Smooth muscle cell of the brain vasculature (primary cell): ENCODE data around the gene ZNF668.

ENCODE experiments used
- DNase-seq: peaks from one replicate; pipeline ENCODE4 v3.0.0-alpha.2; 2012; ENCODE audit warnings: low read depth, low spot score

Gene ZNF668

DNA sequence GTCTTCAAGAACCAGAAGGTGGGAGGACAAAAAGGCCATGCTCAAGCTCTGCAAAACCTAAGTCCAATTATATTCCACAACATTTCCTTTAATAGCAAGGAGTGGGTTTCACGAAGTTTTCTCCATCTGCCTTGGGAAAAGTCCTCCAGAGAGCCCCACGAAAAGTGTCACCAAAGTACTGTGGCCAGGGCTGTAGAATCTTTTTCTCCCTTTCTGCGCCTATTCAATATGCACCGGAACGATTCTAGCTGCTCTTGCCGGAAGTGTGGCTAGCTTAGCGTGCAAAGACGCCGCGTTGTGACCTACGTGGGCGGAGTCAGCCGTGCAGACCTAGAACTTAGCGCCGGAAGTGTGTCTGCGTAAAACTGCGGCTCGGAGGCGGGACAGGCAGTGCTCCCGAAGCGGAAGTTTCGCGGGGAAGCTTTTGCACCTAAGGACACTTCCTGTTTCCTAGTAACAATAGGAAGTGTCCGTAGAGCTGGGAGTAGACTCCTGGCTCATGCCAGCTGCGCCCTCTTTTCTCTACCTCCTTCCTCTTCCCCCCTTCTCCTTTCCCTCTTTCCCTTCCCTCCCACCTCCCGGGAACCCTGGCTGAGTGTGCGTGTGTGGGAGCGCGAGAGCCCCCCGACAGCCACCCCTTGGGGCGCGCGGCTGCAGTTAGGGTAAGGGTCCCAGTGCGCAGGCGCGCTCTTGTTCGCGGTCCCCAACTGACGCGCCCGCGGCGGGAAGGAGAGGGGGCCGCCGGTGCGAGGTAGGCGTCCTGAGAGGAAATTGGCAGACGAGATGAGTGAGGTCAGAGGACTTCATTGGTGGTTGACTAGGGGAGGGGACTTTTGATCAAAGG is at the start of gene ZNF668, which contains the start of gene ZNF646:
Gene ZNF668, minus strand, starts transcription at position 271 of the 844 bp plus-strand sequence. CDS start 9,781 bp downstream, outside the sequence.
Gene ZNF646, plus strand, starts transcription at position 453 of the 844 bp plus-strand sequence. CDS start 1,903 bp downstream, outside the sequence.
- DNase-seq: peak; percentile 98

DNA sequence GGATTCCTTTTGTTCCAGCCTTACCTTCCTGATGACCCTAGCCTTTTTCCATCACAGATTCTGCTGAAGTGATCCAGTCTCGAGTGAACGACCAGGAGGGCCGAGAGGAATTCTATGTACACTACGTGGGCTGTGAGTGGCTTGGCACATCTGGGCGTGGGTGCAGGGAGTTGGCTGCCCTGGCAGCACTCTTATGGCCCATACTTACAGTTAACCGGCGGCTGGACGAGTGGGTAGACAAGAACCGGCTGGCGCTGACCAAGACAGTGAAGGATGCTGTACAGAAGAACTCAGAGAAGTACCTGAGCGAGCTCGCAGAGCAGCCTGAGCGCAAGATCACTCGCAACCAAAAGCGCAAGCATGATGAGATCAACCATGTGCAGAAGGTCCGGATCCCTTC is 46.1 kb upstream of the ZNF668 start:
- DNase-seq: no peak

DNA sequence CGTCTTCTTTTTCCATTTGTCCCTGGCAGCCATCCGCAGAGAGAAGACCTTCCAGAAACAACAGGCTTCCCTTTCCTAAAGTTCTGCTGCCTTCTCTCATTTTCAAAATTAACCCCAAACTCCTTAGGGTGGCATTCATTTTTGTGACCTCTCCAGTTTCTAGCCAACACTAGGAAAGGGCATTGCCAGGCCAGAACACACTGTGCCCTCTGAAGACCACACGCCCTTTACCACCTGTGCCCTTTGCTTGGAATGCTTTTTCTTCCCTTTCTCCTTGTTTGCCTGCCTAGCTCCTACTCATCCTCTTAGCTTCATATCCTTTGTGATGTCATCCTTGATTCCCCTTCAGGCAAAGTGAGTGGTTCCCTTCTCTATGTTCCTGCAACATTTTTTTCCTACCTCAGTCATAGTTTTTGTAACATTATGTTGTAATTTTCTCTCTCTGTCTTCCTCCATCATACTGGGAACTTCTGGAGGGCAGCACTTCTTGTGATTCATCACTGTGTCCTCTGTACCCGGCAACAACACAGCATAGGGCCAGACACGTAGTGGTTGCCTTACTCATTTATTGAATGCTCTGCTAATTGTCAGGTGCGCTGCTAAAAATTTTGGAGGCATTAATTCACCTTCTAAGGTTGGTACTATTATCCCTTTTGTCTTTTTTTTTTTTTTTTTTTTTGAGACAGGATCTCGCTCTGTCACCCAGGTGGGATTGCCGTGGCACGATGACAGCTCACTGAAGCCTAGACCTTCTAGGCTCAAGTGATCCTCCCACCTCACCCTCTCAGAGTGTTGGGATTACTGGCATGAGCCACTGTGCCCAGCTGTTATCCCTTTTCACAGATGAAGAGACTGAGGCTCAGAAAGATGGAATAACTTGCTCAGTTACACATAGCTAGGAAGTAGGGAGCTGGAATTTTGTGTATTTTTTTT is 44.4 kb upstream of the ZNF668 start:
- DNase-seq: no peak

DNA sequence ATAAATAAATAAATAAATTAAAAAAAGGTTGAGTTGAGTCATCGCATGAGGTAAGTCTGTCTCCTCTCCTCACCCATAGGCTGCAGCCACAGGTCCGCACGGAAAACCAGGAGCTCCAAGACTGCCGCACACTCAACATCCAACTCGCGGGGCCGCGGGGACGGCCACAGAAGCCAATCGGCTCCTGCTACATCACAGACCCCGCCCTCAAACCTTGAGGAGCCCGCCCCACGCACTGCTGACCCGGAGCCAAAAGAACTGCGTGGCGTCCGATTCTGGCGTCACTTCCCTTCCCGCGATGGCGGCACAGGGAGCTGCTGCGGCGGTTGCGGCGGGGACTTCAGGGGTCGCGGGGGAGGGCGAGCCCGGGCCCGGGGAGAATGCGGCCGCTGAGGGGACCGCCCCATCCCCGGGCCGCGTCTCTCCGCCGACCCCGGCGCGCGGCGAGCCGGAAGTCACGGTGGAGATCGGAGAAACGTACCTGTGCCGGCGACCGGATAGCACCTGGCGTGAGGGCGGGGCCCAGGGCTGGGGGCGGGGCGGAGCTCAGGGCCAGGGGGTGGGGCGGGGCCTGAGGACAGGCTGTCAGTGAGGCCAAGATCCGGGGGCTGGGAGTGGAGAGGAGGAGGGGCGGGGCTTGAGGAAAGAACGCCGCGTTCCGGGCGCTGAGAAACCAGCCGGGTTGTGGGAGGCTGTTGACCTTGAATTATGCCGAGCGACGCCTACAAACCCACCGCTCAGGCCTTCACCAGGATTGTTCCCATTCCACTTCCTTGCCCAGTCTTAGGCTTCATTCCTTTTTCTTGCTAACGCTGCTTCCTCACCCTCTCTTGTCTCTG is 43.6 kb upstream of the ZNF668 start, which contains the start of gene KAT8:
Gene KAT8, plus strand, starts transcription at position 281 of the 839 bp plus-strand sequence. Its CDS starts 18 bp downstream, at position 299.
- DNase-seq: peak; percentile 96

DNA sequence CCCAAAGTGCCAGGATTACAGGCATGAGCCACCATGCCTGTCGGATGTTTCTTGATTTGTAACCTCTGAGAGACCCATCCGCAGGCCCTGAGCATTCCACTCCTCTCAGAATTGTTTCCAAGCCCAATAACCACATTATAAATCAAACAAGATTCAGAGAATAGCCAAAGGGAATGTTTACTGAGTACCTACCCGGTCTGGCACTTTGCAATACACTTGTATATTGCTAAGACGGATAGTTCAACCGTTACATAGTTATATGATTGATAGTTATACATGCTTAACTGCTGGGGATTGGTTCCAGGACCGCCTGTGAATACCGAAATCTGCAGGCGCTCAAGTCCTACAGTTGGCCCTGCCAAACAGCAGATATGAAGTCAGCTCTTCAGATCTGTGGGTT is 40.4 kb upstream of the ZNF668 start:
- DNase-seq: no peak

DNA sequence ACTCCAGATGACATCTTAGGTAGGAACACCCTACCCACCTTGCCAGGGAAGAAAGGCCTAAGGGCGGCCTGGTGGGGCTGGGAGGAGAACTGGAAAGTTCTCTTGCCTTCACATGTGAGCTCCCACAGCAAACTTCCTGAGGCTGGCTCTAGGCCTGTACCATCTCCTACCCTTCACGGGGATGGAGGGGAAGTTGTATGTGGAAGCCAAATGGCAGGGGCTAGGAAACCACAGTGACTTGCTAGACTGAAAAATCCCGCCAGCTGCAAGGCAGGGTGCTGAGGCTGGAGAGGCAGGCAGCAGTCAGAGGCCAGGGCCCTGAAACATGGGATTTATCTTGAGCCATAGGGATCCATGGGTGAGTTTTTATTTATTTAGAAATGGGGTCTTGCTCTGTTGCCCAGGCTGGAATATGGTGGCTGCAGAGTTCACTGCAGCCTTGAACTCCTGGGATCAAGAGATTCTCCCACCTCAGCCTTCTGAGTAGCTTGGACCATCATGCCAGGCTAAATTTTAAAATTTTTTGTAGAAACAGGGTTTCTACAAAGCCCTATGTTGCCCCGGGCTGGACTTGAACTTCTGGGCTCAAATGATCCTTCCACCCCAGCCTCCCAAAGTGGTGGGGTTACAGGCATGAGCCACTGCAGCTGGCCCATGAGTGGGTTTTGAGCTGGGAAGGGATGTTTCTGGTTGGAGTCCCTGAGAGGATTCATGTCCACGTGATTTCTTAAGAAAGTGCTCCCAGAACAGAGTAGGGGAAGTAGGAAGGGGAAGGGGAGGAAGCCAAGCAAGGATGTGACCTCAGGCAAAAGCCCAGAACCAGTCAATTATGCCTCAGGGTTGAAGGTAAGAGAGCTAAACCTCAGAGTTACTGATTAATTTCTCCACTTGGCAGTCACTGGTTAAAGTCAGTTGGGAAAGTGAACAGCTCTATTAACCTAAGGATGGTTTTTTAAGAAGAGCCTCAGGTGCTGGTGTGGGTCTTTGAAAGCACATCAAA is 39.4 kb upstream of the ZNF668 start:
- no peak for DNase-seq

DNA sequence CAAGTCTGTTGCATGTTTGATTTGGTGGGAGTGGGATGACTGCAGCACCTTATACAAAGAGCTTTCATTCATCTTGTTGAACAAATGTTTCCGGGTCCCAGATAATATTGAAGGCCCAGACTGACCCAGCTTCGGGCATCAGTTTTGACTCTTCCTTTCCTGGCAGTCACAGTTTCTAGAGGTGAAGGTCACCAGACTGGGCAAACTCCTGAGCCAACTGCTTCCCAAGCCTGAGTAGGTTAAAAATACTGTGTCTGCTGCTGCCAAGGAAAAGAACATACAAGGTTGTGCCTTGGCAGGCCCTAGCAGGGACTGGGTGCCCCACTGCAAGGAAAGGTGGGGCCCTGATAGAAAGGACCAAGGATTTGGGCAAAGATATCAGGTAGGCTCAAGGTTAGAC is 38.7 kb upstream of the ZNF668 start:
- no peak for DNase-seq

DNA sequence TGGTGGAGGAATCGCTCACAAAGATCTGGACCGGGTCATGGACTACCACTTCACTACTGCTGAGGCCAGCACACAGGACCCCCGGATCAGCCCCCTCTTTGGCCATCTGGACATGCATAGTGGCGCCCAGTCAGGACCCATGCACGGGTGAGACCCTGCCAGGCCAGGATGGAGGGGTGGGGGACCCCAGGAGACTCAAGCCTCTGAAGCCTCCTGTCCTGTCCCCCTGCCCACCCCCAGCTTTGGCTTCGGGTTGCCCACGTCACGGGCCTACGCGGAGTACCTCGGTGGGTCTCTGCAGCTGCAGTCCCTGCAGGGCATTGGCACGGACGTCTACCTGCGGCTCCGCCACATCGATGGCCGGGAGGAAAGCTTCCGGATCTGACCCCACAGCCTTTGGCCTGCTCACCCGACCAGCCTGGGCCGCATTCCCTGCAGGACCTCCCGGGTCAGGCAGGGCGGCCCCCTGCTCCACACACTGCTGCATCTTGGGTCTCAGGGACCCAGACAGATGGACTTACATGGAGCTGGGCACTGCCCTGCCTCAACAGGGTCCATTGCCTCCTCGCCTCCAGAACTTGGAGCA is 37.9 kb upstream of the ZNF668 start:
- DNase-seq: no peak

DNA sequence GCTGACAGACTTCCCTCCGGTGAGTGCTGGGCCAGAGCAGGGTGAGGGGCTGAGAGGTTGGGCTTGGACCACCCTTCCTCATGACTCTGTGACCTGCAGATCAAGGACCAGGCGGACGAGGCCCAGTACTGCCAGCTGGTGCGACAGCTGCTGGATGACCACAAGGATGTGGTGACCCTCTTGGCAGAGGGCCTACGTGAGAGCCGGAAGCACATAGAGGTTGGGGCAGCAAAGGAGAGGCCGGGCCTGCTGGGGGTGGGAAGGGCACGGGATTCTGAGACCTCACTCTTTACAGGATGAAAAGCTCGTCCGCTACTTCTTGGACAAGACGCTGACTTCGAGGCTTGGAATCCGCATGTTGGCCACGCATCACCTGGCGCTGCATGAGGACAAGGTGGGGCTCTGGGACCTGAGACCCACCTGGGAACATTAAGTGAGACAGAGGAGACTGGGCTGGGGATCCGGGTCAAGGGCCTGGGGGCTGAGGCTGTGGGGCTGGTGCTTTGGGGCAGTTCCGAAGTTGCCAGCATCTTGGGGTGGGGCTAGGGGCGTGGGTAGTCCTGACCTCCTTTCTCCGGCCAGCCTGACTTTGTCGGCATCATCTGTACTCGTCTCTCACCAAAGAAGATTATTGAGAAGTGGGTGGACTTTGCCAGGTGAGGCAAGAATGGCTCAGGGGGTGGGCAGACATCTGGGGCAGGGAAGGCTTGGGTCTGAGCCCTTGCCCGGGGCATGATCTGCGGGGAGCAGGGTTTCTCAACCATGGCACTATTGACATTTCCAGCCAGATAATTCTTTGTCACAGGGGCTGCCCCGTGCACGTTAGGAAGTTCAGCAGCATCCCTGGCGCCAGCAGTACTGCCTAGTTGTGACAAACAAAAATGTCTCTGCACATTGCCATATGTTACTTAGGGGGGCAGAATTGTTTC is 36.3 kb upstream of the ZNF668 start:
- no peak for DNase-seq

DNA sequence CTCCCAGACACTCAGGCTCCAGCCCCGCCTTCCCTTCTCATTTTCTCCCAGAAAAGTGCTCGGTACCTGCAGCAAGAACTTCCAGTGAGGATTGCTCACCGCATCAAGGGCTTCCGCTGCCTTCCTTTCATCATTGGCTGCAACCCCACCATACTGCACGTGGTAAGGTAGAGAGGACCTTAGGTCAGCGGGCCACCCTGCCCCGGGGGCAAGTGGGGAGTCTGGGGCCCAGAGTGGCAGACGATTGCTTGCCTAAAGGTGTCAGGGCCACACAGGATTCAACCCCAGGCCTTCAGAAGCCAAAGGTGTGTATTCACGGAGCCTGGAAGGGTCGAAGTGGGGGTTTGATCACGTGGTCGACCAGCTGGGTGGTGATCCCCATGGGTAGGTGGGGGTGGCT is 35.6 kb upstream of the ZNF668 start:
- no peak for DNase-seq

DNA sequence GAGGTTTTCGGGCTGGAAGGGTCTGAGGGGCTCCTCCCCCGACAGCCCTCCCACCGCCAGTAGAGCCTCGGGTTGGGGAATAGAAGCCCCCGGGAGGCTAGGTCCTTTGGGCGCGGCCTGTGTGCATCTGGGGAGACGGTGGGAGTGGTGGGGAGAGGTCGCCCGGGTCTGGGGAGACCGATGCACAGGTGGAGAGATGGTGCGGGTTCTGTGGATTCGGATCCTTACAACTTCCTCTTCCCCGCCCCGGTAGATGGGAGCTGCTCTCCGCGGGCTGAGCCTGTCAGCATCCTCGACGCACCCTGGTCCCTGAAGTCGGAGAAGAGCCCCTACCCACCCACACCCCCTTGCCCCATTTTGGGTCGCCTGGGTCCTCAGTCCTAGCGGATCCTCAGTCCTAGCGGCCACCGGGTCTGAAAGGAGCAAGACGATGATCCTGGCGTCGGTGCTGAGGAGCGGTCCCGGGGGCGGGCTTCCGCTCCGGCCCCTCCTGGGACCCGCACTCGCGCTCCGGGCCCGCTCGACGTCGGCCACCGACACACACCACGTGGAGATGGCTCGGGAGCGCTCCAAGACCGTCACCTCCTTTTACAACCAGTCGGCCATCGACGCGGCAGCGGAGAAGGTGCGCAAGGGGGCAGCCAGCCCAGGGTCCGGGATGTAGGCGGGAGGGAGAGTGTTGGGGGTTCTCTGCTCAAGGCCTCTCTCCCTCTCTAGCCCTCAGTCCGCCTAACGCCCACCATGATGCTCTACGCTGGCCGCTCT is 34.9 kb upstream of the ZNF668 start:
- DNase-seq: no peak

DNA sequence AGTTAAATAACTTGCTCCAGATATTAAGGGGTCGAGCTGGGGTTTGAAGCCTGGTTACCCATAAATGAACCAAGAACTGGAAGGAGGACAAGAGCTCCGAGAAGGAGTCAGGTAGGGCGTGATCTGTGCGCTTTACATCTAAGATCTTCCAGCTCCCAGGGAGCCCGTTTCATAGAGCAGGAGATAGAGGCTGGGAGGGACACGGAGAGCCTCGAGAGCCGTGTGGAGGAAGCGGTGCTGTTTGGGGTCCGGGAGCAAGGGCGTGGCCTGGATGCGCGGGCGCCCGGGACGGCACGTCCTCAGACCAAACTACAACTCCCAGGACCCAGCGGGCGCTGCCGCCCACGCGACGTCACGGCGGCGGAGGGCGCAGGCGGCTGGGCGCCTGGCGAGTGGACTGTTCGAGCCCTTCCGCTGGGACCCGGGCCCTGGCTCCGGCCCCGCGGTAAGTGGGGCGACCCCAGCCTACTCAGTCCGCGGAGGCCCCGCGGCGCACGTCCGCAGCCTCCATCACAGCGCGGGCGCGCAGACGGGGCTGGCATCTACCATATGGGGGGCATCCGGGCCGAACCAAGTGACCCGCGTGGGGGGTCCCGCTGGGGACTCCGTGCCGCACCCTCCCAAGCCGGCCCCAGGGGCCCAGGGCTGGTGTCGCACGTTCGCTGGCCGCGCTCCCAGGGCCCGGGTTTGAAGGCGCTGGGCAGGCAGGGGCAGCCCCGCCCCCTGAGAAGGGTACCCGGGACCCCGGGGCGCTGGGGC is 34.2 kb upstream of the ZNF668 start, which contains the start of gene BCKDK:
Gene BCKDK, plus strand, starts transcription at position 352 of the 759 bp plus-strand sequence. CDS start 838 bp downstream, outside the sequence.
- DNase-seq: no peak

DNA sequence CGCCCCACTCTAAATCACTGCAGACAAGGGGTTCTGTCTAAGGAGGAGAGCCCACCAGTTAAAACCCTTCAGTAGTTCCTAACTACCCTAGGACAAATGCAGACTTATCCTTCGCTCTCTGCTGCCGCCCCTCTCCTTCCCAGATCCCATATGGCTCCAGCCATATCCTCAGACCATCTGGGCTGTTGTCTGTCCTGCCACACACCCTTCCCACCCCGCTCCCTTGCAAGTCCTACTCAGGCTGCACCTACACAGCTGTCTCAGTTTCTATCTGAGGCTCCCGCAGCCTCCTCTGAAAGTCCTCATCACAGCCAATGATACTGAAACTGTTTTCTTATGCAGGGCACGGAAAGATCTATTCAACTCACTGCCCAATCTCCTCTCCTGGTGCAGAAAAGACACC is 33.4 kb upstream of the ZNF668 start:
- no peak for DNase-seq

DNA sequence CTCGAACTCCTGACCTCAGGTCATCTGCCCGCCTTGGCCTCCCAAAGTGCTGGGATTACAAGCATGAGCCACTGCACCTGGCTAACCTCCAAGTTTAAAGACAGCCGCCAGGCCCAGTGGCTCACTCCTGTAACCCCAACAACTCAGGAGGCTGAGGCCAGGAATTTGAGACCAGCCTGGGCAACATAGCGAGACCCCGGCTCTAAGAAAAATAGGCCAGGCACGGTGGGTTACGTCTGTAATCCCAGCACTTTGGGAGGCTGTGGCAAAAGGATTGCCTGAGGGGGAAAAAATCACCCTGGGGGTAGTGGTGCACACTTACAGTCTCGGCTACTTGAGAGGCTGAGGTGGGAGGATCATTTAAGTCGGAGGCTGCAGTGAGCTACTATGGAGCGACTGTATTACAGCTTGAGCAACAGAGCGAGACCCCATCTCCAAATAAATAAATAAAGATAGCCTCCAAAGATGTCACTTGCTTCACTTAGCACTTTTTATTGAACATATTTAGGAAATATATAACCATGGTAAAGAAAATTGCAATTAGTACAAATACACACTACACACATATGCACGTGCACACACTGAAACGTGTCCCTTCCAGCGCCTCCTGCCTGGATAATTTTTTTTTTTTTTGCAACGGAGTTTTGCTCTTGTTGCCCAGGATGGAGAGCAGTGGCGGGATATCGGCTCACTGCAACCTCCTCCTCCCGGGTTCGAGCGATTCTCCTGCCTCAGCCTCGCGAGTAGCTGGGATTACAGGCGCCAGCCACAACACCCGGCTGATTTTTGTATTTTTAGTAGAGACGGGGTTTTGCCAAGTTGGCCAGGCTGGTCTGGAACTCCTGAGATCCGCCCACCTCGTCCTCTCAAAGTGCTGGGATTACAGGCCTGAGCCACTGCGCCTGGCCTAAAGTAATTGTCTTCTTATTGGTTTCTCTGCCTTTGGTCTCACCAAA is 32.7 kb upstream of the ZNF668 start:
- DNase-seq: no peak

DNA sequence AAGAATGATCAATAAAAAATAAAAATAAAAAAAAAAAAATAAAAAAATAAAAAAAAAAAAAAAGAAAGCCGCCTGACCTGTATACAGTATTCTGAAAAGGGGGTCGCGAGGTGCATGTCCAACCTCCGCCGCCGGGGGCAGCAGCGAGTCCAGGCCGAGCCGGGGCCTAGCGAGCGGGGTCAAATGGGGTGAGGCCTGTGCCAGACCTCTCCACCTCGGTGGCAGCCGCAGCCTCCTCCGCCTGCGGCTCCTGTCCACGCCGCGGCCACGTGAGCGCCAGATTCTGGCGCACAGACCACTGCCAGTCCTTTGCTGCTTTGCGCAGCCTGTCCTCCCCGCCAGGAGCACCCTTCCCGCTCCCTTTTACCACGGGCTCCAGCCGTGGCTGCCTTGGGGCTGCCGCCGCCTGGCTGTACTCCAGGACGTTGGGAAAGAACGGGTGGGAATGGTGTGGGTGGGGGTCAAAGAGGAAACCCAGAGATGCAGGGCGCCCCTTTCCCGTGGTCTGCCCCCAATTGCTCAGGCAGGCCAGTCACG is 31.7 kb upstream of the ZNF668 start:
- no peak for DNase-seq
